Fibroblast of upper back skin (primary cell): Measurements from ENCODE around the gene SLC9A9.
"Not testable (repeated sequence)": the region's sequence is repeated elsewhere in the genome, so short reads cannot be mapped to it uniquely, and the experiment has no call there.

ENCODE experiments used
- DNase-seq: peaks from one replicate; pipeline ENCODE4 v3.0.0-alpha.2; 2013

Gene SLC9A9

DNA sequence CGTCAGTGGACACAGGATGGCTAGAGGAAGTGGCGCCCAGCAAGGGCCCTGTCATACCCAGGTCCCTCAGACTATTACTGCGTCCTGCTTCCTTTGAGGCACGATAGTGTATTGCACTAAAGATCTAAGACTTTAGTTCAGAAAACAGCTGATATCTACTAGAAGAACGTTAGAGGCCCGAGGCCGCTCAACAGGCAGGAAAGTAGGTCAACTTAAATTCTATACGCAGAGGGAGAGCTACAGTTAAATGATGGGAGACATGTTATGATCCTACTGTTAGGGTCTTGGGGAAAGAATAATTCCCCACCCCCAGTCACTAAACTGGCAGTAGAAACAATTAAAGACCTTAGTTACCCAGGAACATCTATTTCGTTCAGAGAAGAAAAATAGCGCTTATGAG lies 410.9 kb downstream of the SLC9A9 start:
- DNase-seq, result no peak

DNA sequence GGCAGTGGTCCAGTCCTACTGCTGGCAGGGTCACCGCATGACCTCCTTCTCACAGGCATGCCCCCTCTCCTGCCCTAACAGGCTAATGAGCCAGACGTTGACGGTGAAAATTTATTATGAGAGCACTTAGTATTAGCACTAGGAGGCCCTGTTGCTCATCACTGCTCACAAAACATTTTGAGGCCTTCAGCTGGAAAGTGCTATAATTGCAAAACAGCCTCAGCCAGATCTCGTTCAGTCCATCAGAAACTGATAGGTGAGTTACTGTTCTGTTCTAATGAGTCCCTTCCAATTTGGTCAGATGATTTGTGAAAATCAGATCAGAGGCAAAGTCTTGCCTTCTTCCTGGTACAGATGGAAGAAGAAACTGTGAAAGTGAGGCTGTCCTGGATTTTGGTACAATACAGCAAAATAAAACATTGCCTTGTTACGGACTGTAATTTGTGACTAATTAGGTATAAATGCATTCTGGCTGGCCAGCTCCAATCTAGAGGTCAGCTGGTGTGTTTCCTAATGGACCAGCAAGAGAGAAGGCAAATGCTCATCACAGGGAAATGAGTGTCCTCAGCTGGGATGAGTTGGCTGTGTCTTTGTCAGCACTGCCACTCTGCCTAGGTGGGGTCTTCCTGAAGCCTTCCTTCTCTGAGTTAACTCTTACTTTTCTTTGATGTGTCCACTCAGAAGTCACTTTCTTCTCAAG lies 411.9 kb downstream of the SLC9A9 start:
- no peak for DNase-seq

- DNase-seq, result no peak
Observed at GRCh38 chr3:143433787-143434378, 414.4 kb downstream of the SLC9A9 start.

DNA sequence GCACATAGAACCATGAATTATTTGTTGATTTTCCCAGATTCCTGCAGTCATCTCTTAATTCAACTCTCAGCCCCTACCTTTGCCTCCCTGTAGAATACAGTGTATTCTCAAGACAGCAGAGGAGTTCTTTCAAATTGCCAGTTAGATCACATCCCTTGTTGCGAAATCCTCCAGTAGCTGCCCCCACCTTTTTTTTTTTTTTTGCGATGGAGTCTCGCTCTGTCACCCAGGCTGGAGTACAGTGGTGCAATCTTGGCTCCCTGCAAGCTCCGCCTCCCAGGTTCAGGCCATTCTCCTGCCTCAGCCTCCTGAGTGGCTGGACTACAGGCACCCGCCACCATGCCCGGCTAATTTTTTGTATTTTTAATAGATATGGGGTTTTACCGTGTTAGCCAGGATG lies 417.0 kb downstream of the SLC9A9 start:
- not testable (repeated sequence) for DNase-seq

- DNase-seq, result no peak
Observed at GRCh38 chr3:143430568-143430967, 417.7 kb downstream of the SLC9A9 start.

DNA sequence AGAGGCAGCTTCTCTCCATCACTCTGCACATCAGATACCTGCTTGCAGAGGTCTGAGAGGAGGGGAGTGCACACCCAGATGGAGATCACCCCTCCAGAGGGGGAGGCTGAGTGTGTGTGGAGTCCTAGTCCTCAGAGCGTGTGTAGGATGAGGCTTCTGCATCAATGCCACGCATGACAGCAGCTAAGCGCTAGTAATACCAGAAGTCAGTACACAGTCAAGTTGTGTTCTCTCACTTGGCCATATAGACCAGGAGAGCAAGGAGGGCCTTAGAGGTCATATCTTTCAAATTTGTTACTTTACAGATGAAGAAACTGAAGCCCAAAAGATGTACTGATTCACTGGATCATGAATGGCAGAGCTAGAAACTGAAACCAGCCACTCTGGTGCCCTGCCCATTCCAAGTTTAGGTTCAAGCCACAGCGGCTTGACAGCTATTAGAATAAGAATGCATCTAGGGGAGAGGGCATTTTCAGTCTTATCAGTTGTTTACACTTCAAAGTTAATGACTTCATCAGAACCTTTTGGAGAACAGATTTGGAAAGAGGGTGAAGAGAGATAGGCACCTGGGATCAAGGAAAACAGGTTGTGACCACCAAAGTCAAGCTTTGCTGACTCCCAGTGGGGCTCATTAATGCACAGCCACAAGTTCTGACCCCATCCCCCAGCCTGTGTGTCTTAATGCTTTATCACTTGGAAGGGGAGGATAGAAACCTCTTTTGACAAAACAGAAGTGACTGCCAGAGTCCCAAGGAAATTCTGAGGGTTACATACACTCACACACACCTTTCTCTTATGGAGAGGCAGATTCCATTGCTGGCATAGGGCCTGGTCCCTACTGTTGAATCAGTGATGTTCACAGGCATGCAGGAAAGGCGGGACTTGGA lies 418.4 kb downstream of the SLC9A9 start:
- no peak for DNase-seq

DNA sequence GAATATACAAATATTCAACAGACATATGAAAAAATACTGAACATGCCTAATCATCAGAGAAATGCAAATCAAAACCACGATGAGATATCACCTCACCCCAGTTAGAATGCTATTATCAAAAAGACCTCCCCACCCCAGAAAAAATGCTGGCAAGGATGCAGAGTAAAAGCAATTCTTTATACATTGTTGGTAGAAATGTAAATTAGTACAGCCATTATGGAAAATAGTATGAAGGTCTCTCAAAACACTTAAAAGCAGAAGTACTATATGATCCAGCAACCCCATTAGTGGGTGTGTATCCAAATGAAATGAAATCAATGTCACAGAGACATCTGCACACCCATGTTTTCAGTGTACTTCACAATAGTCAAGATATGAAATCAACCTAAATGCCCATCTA lies 420.0 kb downstream of the SLC9A9 start:
- DNase-seq, result no peak

- peak; percentile 22 for DNase-seq
Observed at GRCh38 chr3:143427631-143428030, 420.6 kb downstream of the SLC9A9 start.

GRCh38 chr3:143424874-143425273 lies 423.4 kb downstream of the SLC9A9 start:
- DNase-seq, result no peak

GRCh38 chr3:143421556-143421955 lies 426.7 kb downstream of the SLC9A9 start:
- no peak for DNase-seq

GRCh38 chr3:143419611-143420010 lies 428.7 kb downstream of the SLC9A9 start:
- DNase-seq, result no peak

GRCh38 chr3:143418391-143418790 lies 429.9 kb downstream of the SLC9A9 start:
- no peak for DNase-seq

DNA sequence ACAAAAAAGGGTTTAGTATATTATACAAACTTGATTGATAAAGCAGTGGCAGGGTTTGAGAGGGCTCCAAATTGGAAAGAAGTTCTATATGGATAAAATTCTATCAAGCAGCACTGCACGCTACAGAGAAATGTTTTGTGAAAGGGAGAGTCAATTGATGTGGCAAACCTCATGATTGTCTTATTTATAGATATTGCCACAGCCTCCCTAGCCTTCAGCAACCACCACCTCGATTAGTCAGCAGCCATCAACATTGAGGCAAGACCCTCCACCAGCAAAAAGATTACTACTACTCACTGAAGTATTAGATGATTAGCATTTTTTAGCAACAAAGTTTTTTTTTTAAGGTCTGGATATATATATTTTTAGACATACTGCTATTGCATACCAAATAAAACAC lies 432.0 kb downstream of the SLC9A9 start:
- DNase-seq, result no peak

GRCh38 chr3:143414571-143415253 lies 433.6 kb downstream of the SLC9A9 start:
- DNase-seq, result no peak

DNA sequence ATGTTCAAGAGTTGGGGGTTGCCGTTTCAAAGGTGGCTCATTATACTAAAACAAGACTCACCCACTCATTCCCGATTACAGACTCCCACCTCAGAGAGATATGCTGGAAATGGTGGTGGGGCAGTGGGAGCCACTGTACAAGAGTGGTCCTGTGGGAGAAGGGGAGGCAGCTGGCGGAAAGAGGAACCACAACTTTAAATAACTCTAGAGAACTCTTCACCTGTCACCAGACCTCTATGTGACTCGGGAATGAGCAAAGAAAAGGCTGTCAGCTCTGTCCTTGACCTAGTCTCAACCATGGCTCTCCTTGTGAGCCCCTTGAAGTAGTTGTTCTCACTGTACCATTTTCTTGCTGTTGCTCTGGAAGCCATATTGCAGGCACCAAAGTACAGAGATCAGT lies 434.9 kb downstream of the SLC9A9 start:
- no peak for DNase-seq

- no peak for DNase-seq
Observed at GRCh38 chr3:143412084-143412483, 436.2 kb downstream of the SLC9A9 start.

DNA sequence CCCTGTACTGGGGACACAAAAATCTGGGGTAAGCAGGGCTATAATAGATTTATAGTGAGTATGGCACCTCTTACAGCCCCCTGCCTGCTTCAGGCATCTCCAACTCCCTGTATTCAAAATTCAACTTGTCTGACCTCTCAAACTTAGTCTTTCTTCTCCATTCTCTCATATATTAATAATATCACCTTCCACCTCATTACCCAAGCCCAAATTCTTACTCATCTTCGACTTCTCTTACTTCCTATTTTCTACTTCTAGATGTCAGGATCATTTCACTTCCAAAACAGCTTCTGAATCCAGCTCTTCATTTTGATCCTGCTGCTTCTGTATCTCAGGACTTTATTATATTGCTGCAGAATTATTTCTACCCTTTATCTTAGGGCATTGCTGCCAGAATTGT lies 438.0 kb downstream of the SLC9A9 start:
- DNase-seq, result no peak

GRCh38 chr3:143408771-143409170 lies 439.5 kb downstream of the SLC9A9 start:
- no peak for DNase-seq

DNA sequence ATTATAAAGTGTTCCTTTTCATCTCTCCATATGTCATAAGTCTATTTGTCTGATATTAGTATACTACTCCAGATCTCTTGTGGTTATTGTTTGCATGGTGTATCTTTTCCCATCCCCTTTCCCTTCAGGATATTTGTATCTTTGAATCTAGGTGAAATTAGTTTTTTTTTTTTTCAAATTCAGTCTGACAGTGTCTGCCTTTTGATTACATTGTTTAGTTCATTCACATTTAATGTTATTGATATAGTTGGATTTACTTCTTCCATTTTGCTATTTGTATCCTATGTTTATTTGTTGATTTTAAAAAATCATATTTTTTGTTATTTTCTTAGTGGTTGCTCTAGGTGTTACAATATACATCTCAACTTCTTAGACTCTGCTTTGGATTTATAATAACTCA lies 445.7 kb downstream of the SLC9A9 start:
- no peak for DNase-seq

- no peak for DNase-seq
Observed at GRCh38 chr3:143396790-143397189, 451.5 kb downstream of the SLC9A9 start.

GRCh38 chr3:143389388-143389787 lies 458.9 kb downstream of the SLC9A9 start:
- DNase-seq, result no peak

GRCh38 chr3:143387425-143387824 lies 460.8 kb downstream of the SLC9A9 start:
- no peak for DNase-seq

DNA sequence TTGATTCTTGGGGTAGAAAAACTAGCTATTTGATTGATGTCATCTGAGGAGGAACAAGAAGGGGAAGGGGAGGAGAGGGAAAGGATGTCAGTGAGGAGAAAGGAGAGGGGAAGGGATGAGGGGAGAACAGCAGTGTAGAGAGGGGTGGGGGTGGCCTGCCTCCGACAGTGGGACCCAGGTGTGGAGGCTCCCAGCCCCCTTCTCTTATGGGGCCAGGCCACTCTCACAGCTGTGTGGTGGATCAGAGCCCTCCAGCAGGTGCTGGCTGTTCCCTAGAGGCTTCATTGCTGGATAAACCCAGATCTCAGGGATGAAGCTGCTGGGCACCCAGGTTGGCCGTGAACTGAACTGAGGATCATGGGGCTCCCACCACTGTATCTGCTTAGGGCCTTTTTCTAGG lies 464.2 kb downstream of the SLC9A9 start:
- no peak for DNase-seq
